GM08714 (cell line): ENCODE measurements around the gene GTPBP1.

ENCODE experiments used
- H3K4me3 ChIP-seq: fragments of 200-500 bp; sonication (Bioruptor generic); 2 replicates; pipeline ENCODE4 v1.5.1; 2014; ENCODE audit warnings: mild to moderate bottlenecking, low read length, inconsistent platforms
- ZNF274 ChIP-seq: IDR thresholded peaks from 2 replicates; pipeline ENCODE4 v1.6.1; 2012; ENCODE audit warnings: mild to moderate bottlenecking, low read depth, low read length

GTPBP1 gene

DNA sequence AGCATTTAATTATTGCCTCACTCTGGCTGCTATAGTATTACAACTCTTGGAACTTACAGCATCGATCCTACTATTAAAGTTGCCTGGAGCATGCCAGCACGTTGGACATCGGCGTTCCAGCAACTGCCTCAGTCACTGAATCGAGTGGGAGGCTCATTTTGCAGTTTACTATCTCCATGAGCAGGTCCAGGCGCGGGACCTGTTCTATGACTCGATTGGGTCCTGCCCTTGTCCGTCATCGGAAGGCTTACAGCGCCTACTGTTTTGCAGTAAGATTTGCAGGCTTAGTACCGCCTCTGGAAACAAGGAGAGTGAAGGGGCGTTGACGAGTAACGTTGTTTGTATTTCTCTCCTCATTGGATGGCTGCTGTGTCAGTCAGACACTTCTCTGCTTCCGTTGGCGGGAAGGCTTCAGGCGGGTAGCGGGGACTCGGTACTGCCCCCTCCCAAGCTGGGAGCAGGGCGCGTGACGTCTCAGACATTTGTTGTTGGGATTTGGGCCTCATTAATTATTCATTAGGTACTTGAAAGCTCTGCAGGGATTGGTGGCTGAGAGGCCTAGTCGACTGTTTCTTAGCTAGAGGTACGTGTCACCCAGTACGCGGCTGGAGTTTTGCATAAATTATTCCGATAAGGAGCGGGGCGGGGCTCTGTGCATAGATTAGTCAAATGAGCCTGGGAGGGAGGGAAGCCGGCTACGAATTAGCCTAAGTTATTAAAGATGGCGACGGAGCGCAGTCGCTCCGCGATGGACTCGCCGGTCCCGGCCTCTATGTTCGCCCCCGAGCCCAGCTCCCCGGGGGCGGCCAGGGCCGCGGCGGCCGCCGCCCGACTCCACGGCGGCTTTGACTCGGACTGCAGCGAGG lies at the start of gene GTPBP1:
TSS of gene GTPBP1 (plus strand) at position 710 of the 866 bp plus-strand sequence. CDS start at position 722, 12 bp downstream.
- peak within 1 kb of the TSS; percentile 98 for H3K4me3 ChIP-seq
- TF ChIP-seq ZNF274, result no peak

DNA sequence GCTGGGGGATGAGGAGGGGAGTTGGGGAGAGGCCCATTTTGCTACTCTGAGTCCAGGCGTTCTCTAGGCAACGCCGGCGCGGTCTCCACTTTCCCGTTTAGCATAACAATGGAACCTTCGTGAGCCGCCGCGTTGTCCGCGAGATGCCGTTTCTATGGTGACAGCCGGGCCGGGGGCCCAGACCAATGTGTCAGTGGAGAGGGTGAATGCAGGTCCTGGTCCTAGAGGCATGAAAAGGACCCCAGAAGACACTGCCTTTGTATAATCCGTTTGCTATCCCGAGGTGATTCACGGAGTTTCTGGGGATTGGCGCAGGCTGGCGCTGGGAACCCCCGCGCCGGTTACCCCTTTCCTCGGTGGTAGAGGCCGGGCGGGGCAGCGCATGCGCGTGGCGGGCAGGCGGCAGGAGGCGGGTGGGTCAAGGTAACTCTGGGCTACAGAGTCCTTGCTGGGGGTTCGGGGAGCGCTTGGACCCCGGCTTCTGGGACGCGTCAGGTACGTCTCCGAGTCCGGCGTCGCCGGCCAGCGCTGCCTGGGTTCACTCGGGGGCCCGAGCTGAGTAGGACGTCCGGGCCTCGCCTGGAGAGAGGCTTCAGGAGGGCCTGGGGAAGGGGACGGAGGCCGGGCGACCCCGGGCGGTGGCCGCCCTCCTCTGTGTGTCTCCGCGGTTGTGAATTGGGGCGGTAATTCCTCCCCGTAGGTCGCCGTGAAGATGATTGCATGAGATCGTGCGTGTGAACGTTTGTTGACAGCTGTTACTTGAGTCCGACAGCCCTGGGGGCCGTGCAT lies 49.3 kb upstream of the GTPBP1 start, which contains the start of the genes CBY1 and FAM227A:
TSS of gene CBY1 (plus strand) at position 383 of the 789 bp plus-strand sequence. CDS start 11,417 bp downstream, outside the sequence.
TSS of gene FAM227A (minus strand) at position 137 of the 789 bp plus-strand sequence. CDS start 6,224 bp downstream, outside the sequence.
- peak within 1 kb of the TSS; percentile 92 for H3K4me3 ChIP-seq
- no peak for TF ChIP-seq ZNF274

DNA sequence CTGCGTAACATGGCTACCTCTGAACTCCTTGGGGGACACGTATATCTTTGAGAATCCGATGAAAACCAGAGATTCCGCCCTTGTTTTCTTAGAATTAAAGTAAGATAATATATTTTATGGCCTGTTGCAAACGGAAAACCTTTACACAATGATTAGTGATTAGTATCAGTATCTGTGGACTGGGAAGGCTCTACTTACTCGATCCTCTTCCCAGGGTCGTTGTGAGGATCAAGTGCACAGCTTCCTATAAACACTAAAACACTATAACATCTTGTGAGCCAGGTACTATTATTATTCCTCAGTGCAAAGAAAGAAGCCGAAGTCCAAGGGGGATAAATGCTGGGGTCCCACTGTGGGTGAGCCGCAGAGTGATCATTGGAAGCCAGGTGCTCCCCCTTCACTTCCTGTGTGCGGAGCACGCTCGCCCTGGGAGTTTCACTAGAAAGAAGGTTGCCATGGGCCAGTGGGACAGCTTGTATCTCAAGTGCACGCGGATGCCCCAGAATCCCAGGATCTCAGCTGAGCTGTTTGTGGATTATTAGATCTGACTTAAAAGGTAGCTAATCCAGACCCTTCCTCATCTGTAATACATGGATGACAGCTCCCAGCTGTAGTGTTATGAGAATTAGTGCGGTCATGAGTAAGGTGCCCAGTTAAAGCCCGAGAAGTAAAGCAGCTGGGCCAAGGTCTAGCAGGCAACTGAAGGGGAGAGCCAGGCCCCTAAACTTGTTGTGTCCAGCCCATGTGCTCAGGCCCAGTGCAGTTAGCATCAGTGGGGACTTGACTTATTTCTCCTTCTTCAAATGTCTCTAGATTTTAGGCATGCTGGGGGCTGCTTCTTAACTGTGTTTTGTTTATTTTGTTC lies 48.5 kb upstream of the GTPBP1 start:
- peak overlapping the region; percentile 92 for H3K4me3 ChIP-seq
- TF ChIP-seq ZNF274, result no peak

DNA sequence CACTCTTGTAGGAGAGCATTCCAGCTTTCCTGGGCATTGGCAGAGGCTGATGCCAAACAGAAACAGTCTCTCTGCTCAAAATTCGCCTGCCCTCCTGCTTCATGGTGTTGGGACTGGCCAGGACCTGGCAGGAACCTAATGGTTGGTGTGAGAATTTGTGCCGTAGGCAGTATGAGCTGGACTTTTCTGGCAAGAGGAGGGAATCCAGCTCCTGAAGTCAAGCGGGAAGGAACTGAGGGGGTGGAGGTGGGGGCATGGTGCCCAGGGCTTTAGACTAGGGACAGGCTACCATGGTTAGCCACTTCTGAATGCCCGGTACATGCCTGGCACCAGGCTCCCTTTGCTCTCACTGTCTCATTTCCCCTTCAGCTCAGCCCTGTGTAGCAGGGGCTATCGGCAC lies 30.9 kb upstream of the GTPBP1 start:
- TF ChIP-seq ZNF274, result no peak
- no peak overlapping the region for H3K4me3 ChIP-seq

DNA sequence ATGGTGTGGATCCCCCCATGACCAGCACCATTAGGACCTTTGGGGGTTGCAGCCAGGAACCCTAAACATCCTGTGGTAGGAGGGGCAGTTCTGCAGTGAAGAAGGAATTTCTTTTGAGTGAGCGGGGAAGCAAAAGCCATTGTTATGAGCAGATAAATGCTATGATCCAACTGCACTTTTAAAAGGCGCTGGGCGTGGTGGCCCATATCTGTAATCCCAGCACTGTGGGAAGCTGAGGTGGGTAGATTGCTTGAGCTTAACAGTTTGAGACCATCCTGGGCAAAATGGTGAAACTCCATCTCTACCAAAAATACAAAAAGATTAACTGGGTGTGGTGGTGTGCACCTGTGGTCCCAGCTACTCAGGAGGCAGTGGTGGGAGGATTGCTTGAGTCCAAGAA lies 29.9 kb upstream of the GTPBP1 start:
- H3K4me3 ChIP-seq, result no peak overlapping the region
- TF ChIP-seq ZNF274, result no peak

DNA sequence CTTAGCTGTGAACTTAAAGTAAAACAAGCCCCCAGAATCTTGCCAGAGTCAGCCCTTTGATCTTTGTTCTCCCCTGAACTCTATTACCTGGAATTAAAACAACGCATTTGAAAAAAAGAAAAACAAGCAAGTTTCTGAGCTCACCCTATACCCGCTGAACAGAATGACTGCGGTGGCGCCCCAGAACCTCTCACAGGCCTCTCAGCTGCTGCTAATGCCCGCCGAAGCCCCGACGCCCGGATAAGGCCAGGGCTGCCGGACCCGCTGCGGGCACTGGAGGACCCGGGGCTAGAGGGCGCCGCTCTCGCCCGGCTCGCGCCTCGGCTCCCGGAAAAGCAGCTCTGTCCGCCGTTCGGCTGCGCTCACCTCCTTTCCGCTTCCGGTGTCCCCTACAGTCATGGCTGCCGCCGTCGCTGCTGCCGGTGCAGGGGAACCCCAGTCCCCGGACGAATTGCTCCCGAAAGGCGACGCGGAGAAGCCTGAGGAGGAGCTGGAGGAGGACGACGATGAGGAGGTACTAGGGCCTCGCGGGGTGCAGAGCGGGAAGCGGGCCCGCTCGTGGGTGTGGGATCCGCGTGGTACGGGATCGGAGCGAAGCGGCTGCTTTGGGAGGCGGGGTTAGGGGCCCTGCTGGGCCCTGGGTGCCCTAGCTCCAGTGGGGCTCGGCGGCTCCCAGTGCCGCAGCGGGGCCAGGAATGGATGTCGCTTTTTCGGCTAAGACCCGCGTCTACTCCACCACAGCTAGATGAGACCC lies 24.0 kb upstream of the GTPBP1 start, which contains the start of gene TOMM22:
TSS of gene TOMM22 (plus strand) at position 376 of the 754 bp plus-strand sequence. CDS start at position 398, 22 bp downstream.
- H3K4me3 ChIP-seq, result peak within 1 kb of the TSS; percentile 99
- no peak for TF ChIP-seq ZNF274

DNA sequence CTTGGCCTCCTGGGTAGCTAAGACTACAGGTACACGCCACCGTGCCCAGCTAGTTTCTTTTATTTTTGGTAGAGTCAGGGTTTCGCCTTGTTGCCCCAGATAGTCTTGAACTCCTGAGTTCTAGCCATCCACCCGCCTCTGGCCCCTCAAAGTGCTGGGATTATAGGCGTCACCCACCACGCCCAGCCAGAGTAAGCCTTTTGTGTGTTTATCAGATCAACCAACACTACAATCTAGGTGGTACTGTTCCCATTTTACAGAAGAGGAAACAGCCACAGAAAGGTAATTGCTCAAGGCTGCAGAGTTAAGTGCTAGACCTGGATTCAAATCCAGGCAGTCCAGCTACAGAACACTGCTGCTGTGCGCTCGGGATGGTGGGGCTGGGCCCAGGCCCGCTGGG lies 20.8 kb upstream of the GTPBP1 start:
- TF ChIP-seq ZNF274, result no peak

DNA sequence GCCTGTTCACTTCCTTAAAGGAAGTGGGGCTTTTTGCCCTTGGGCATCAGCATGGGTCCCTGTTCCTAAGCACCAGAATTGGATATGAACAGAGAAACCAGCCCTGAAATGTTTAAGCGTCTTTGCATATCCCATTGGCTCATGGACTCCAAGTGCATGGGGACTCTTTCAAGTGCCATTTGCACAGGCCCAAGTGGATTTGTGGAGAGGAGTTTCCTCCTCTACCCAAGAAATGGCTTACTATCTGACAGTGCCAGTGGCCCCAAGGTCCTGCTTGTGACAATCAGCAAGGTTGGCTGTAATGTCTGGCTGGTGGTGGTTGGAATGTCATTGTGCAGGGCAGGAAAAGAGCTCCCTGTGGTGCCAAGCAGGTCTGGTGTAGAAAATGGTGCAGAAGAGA lies 20.0 kb upstream of the GTPBP1 start:
- no peak overlapping the region for H3K4me3 ChIP-seq
- TF ChIP-seq ZNF274, result no peak

More for the DNA sequence above, 20.8 kb upstream of the GTPBP1 start:
- no peak overlapping the region for H3K4me3 ChIP-seq

DNA sequence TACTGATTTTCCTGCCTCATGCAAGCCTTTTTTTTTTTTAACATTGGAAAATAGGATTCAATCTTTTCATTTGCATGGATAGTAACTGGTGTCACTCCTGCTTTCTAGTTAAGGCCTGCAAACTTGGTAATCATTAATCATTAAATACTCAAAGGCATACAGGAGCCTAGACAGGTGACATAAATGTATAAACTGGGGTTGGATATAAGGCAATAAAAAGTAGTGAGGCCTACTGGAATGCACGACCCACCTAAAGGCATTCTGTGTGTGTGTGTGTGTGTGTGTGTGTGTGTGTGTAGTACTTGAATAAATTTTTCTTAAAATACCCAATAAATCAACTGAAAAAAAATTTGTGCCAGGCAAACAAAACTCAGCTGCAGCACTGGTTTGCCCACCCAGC lies 16.1 kb upstream of the GTPBP1 start:
- no peak overlapping the region for H3K4me3 ChIP-seq
- TF ChIP-seq ZNF274, result no peak

DNA sequence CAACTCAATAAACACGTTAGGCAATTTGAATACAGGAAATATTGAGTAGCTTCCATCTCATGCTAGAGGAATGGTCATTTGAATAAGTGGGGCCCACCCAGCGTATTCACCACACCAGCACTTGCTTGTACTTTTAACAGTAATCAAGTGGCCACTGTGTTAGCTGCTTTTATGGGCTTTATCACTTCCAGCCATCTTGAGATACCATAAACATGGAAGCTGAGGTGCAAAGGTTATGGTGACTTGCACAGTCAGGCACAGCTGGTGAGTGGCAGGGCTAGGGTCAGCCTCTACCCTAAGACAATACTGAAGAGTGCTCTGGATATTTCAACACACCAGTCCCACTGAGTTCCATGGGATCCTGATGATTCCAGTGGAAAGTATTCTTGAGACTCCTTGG lies 11.7 kb upstream of the GTPBP1 start:
- no peak overlapping the region for H3K4me3 ChIP-seq
- TF ChIP-seq ZNF274, result no peak

DNA sequence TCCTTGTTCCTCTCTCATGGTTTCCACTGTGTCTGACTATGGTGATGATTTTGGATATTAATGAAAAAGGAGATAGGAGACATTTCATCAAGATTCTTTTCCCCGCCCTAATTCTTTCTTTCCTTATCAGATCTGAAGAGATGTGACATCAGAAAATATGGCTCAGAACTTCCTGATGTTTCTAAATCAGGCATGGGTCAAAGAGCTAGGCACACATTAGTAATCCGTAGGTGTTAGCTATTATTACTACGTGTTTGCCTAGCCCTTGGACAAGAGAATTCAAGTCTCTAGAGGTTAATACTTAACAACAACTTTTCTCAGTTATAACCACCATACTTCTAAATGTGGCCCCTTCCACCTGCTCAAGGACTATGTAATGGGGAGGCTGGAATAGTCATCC lies 10.8 kb upstream of the GTPBP1 start:
- TF ChIP-seq ZNF274, result no peak
- H3K4me3 ChIP-seq, result no peak overlapping the region

DNA sequence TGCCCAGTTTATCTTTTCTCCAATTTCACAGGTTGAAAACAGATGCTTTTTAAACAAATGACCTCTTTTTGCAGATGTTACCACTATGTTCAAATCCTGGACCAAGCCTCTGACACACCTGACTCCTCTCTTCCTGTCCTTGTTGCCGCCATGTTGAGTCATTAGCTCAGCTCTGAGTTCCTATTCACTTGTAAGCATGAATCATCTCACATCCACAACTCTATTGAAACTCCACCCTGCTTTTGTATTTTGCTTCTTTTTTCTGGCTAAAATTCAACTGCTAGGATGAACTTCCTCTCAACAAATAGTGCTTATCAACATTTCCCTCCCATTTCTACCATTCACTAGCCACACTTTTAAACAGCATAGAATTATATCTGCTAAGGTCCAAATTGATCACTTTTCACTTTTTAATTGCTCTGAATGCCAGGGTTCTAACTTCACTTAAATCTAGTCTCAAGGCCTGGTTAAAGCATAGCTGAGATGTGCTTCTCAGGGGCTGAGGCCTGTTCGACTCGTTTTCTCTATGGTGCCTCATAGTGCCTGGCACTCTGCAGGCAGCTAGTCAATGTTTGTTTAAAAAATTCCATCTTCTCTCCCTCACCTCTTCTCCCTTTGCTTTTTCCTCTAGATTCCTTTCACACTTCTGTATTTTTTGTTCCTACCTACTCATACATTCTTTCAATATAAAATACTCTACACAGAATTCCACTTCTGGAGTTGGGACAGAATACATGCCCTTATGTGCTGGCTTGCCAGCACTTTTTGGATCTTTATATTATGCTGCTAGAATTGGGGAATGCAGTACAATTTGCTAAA lies 8.9 kb upstream of the GTPBP1 start:
- peak overlapping the region; percentile 17; the same call in 1 of the 2 replicates for H3K4me3 ChIP-seq
- no peak for TF ChIP-seq ZNF274
